Measurements from ENCODE around the gene HIPK4. TPM values are rescaled to one million over a fixed set of nuclear protein-coding genes. Genes with fewer than 3 reads are reported as not detected.
A peak's percentile ranks its signal among the peaks of the same experiment; 100 is the strongest.

The HIPK4 gene
- total and polyA plus RNA-seq, 2 of the 8 experiments (the other 6 are each of a cell fraction or from before 2014, with no cell fraction given): 0.15 to 0.57 TPM

DNA sequence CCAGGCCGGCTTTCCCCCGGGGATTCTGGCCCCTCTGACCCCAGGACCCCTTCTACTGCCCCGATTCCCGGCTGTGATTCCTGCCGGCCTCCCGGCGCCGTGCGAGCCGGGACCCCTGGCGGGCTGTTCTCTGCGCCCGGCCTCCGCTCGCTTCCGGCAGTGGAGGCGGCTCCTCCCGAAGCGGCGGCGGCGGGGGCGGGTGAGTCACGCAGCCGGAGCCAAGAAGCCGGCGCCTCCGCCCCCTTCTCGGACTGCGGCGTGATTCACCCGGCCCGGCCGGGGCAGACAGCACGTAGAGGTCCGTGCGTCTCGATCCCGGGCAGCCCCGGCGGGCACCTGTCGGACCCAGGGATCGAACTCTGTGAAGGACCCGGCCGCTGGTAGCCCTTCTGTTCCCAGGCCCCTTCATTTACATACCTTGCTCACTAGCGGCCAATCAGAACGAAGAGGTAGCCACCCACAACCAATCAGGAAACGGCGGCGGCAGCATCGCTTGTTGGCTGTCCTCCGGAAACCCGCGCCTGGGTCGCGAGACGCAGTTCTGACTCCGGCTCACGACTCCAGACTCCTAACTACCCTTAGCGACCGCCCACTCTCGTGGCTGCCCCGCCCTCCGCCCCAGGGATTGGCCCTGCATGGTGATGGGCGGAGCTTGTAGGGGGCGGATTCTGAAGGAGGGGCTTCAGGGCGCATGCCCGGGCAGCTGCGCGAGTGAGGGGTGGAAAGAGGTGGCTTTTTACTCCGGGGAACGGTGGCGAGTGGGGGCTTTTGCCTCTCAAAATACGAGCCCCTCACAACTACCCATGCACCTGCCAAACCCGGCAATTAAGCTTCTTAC lies 35.7 kb upstream of the HIPK4 start, which contains the start of gene SERTAD1 (continued):
- TF ChIP-seq HDAC2 (IDR thresholded peaks at IDR 0.05; ENCODE audit: borderline replicate concordance in 1 of 2, low read depth in 2 of 2, low read length in 2 of 2) (0 out of 4 replicates have a peak, but pooled peaks of 1 of the 2 experiments have one; percentile 1), POLR2AphosphoS5 (IDR thresholded peaks at IDR 0.05; ENCODE audit: low read depth, low read length) (peak; percentile 87), RBBP5 (IDR thresholded peaks at IDR 0.05; ENCODE audit: borderline replicate concordance, low read depth, low read length) (no peak), SIRT6 (IDR thresholded peaks at IDR 0.05; ENCODE audit: low read length) (no peak), JUND (IDR thresholded peaks at IDR 0.05; ENCODE audit: low read length) (no peak), BCL11A (IDR thresholded peaks at IDR 0.05; ENCODE audit: low read depth in 2 of 2, low read length in 2 of 2) (no peak), KDM1A (IDR thresholded peaks at IDR 0.05; ENCODE audit: borderline replicate concordance, low read length) (no peak), PHF8 (conservative IDR thresholded peaks at IDR 0.05; ENCODE audit: low read depth, low read length) (peak; percentile 62), NRF1 (IDR thresholded peaks at IDR 0.05; ENCODE audit: low read depth, low read length) (peak; percentile 70), CBX8 (IDR thresholded peaks at IDR 0.05; ENCODE audit: borderline replicate concordance, low read depth, low read length) (no peak), SP4 (IDR thresholded peaks at IDR 0.05; ENCODE audit: low read length) (peak; percentile 67), SAP30 (IDR thresholded peaks at IDR 0.05; ENCODE audit: insufficient read depth, insufficient replicate concordance, low read length) (peak; percentile 39), TBP (IDR thresholded peaks at IDR 0.05; ENCODE audit: low read depth, low read length) (peak; percentile 96), TCF12 (IDR thresholded peaks at IDR 0.05; ENCODE audit: low read depth, low read length) (no peak), SIN3A (conservative IDR thresholded peaks at IDR 0.05 in 1 of 2, IDR thresholded peaks at IDR 0.05 in 1 of 2; ENCODE audit: low read depth in 1 of 2, low read length in 2 of 2) (peak; percentile 1 to 26; a peak in 1 of 4 replicates), RFX5 (IDR thresholded peaks at IDR 0.05; ENCODE audit: borderline replicate concordance, low read depth, low read length) (peak; percentile 61; the same call in 1 of the 2 replicates), SUZ12 (IDR thresholded peaks at IDR 0.05; ENCODE audit: low read length) (no peak), E2F6 (IDR thresholded peaks at IDR 0.05) (no peak), SRF (IDR thresholded peaks at IDR 0.05; ENCODE audit: low read depth, low read length) (no peak), CEBPB (IDR thresholded peaks at IDR 0.05; ENCODE audit: low read depth, low read length) (no peak), EGR1 (IDR thresholded peaks at IDR 0.05; ENCODE audit: borderline replicate concordance, low read depth, low read length) (peak; percentile 31; the same call in 1 of the 2 replicates), HDAC6 (IDR thresholded peaks at IDR 0.05; ENCODE audit: low read depth, low read length) (no peak), TEAD4 (IDR thresholded peaks at IDR 0.05; ENCODE audit: low read depth, low read length) (no peak), CREB1 (IDR thresholded peaks at IDR 0.05) (peak; percentile 58)

All from H1 (cell line).